Skin of body (tissue), 2 donors: Measurements from ENCODE around the gene PRKG1. TPM values are rescaled to one million over a fixed set of nuclear protein-coding genes. Genes with fewer than 3 reads are reported as not detected.
A peak's percentile ranks its signal among the peaks of the same experiment; 100 is the strongest.
"Not testable (repeated sequence)": the region's sequence is repeated elsewhere in the genome, so short reads cannot be mapped to it uniquely, and the experiment has no call there.

Experiments
- DNase-seq: peaks from one replicate; lab custom pipeline; 2025; lab: John Stamatoyannopoulos, UW
- total RNA-seq: library from RNA; depleted of rRNA; stranded (reverse); fragments of >200 nt; gene quantifications from one replicate; pipeline ENCODE4 v1.2.3, GENCODE V29; 2014

Gene PRKG1
- total RNA-seq, 1 donor from 2014 or later = 41.8 TPM

- no peak for DNase-seq
Observed at GRCh38 chr10:52032681-52033629, 958.7 kb downstream of the PRKG1 start.

DNA sequence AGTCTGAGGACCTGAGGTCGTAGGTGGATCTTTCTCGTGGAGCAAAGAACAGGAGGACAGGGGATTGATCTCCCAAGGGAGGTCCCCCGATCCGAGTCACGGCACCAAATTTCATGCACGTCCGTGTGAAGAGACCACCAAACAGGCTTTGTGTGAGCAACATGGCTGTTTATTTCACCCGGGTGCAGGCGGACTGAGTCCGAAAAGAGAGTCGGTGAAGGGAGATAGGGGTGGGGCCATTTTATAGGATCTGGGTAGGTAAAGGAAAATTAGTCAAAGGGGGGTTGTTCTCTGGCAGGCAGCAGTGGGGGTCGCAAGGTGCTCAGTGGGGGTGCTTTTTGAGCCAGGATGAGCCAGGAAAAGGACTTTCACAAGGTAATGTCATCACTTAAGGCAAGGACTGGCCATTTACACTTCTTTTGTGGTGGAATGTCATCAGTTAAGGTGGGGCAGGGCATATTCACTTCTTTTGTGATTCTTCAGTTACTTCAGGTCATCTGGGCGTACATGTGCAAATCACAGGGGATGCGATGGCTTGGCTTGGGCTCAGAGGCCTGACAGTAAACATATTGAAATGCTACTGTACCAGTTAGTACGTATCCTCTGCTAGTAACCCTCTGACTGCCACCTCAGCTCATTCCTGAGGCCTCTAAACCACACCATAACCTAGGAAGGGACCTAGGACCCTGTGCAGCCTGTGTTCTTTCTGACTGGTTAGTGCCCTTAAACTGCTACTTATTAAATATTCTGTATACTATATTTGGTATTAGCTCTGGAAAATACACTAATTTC lies 964.9 kb downstream of the PRKG1 start:
- not testable (repeated sequence) for DNase-seq

DNA sequence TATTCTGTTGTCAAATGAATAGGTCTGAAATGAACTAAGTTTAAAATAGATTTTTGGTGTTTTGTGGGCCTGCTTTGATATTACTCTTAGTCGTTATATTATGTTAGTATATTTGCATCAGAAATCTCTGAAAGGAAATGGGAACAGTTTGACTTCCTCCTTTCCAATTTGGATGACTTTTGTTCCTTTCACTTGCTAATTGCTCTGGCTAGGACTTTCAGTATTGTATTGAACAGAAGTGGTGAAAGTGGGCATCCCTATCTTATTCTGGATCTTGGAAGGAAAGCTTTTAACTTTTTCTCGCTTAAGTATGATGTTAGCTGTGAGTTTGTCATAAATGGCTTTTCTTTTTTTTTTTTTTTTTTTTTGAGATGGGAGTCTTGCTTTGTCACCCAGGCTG lies 966.2 kb downstream of the PRKG1 start:
- DNase-seq = no peak

DNA sequence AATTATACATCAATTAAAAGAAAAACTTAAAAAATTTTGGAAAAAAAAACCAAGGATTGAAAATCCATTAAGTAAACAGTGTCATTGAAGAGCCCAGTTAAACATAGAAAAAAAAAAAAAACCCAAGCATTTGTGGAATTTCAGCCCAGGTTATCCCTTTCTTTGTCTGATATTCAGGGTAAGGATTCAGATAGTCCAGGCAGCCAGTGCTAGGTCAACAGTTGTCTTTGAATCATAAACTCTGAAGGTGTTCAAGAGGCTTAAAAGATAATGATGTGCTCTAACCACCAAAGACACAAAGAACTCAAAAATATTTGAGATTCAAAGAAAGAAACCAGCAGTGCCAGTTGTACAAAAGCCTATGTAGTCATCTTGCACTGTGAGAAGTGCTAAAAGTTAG lies 969.5 kb downstream of the PRKG1 start:
- DNase-seq = no peak

DNA sequence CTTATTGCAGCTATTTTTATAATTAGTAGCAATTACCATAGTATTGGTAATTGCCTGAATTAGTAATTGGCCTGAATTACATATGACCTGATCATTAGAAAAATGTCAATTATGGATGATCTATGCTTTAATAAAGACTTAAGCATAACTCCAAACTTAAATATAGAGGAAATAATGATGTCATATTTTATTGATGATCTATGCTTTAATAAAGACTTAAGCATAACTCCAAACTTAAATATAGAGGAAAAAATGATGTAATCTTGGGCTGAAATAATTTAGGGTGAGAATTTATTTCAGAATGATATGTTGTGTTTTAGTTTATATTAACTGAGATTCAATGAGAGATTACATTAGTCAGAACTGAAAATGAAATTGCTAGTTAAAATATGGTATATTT lies 973.8 kb downstream of the PRKG1 start:
- DNase-seq = no peak

DNA sequence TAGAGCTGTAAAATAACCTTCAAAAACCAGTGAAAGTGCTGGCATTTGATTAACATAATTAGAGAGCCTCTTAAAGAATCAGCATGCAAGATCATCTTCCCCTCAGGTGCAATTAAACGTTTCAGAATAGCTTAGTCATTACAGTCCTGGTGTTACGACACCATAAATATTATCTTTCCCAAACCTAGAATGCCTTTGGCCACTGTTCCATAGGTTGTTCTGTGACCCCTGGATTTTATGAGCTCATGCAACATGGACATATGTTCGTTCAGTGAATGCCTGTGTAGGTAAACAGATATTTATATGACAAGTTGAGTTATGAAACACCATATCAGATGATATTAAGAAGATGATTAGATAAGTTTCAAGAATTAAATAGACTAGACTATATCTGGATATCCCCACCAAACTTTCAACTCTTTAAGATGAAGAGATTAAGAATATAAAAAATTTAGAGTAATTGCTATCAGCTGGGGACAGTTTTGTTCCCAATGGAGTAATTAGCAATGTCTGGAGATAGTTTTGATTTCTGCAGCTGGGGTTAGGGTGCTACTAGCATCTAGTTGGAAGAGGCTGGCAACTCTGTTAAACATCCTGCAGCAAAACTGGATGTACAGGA lies 976.3 kb downstream of the PRKG1 start:
- DNase-seq = no peak

- DNase-seq = peak; percentile 25
Observed at GRCh38 chr10:52053497-52053896, 979.2 kb downstream of the PRKG1 start.

DNA sequence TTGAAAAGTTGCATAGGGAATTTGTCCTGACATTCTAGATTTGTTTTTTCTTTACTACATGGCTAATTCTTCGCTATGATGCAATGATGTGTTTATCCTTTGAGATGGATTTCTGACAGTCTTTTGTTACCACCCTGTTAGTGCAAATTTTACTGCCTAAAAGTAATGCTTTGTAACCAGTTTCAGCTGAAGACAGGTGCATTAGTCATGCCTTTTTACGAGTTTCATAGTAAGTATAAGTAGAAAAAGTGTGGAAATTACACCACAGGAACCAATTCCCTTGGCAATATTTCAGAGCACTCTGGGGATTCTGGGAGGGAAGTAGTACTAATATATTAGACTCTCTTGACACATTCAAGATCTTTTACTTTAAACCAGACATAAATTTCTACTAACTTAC lies 982.0 kb downstream of the PRKG1 start:
- no peak for DNase-seq

DNA sequence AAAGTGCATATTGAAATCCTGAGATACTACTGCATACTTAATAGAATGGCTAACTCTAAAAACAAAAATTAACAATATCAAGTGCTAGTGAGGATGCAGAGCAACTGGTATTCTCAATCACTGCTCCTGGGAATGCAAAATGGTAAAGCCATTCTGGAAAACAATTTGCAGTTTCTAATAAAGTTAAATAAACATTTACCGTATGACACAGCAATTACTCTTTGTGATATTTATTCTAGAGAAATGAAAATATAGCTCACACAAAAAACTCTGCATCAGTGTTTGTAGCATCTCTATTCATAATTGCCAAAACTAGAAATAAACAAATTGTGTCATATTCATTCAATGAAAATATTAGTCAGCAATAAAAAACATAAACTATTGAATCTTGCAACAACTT lies 984.8 kb downstream of the PRKG1 start:
- DNase-seq = no peak

GRCh38 chr10:52063159-52063558 lies 988.9 kb downstream of the PRKG1 start:
- DNase-seq = no peak

- DNase-seq = no peak
Observed at GRCh38 chr10:52064084-52064845, 990.0 kb downstream of the PRKG1 start.

DNA sequence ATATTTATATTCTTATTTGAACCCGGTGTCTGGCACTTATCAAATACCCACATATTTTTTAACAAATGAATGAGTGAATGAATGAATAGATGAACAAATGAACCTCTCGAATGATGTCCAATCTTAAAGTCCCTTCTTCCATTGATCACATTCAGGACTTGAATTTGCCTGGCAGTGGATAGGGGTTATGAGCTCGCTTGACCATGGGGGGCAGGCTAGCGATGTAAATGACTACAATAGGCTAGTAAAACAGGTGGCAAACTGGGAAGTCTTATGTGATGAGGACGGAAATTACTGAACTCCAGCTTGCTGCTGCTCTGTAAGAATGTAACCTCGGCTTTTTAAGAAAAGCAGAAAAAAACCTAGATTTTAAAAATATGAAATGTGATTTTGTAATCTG lies 992.1 kb downstream of the PRKG1 start:
- no peak for DNase-seq

GRCh38 chr10:52068485-52068884 lies 994.2 kb downstream of the PRKG1 start:
- DNase-seq = no peak

DNA sequence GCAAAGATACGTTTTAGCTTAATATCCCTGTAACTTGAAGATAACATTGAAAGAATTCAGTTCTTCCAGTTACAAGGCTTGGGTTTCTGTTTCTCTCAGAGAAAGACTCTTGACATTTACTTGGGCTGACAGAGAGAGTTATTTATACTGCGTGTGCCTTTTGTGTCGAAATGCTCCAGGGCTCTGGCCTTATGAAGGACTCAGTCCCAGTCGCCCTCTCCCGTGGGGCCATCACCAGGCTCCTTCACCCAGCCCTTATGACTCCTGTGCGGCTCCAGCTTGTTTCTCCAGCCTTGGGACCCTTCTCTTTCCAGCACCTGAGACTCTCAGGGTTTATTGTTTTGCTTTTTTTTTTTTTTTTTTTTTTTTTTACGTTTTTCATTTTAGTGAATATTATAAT lies 997.5 kb downstream of the PRKG1 start:
- no peak for DNase-seq

DNA sequence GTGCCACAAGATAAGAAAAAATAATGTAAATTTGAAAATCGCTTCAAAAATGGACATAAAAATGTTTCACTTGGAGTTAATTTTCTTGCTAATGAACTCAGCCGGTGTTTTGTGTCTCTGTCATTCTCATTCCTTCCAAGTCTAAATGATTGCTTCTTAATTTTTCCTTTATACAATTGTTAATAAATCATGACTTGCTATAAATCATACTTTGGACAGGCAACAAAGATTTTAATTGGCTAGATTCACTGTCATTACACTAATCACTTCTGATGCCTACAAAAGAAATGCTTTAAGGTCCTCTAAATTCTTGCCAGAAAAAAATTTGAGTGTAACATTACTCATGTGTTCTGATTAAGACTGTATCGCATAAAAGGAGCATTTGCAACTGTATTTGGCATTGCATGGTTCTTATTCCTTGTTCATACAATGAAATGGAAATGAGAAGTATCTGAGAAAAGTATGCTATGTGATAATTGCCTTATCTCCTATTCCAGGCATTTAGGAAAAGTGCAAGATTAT lies 1000.3 kb downstream of the PRKG1 start:
- DNase-seq = no peak

- no peak for DNase-seq
Observed at GRCh38 chr10:52077814-52078213, 1003.5 kb downstream of the PRKG1 start.

GRCh38 chr10:52078397-52078937 lies 1004.2 kb downstream of the PRKG1 start:
- DNase-seq = no peak

DNA sequence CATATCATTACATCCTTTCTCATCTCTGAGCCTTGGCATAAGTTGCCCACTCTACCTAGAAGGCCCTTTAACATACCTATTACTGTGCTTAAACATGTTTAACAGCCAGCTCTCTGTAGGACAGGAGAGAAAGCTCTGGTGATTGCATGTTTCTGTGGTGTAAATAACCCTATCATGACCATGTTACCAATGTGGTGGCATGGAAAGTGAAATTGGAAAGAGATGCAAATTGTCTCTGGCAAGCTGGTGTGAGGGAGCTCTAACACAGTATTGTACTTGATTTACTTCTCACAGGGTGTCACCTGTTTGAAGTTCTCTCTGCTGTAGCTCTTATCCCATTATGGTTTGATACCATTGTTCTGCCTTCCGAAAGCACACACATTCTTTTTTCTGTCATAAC lies 1008.0 kb downstream of the PRKG1 start:
- DNase-seq = no peak

GRCh38 chr10:52083422-52083821 lies 1009.1 kb downstream of the PRKG1 start:
- DNase-seq = no peak

DNA sequence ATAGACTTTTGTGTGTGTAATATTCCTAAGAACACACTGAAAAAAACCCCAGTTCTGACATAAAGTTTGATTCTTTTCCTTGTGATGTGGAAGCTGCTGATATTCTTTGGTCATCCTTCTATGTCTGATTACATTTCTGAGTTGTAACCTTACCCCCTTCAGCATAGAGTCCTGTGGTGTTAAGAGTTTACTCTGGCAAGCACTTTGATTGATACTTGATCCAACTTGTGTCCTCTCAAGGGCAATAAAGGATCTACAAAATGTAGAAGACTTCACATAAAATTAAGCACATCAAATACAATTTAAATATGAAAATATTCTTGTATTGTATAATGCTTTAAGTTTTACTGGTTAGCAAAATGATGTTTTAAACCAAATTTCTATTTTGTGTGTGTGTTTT lies 1018.1 kb downstream of the PRKG1 start:
- DNase-seq = no peak

DNA sequence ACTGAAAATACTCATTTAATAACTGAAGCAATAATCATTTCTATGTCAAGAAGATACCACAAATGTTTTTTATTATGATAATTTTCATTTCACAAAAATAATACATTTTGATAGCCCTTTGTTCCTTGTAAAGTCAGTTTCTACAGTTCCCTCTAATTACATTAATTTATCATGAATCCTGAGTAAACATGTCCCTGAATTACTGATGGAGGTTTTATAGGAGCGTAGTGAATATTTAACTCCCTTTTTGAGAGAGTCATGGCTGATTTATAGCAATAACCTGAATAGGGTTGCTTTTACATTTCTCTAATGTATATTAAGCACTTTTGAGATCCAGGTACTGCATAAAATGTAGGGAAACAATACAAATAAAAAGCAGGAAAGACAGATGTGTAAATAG lies 1023.8 kb downstream of the PRKG1 start:
- DNase-seq = no peak
